GM18868 (cell line): ENCODE results near the gene TRAPPC11.
"Not testable (repeated sequence)": the region's sequence is repeated elsewhere in the genome, so short reads cannot be mapped to it uniquely, and the experiment has no call there.

Source experiments
- ATAC-seq: cut with Tn5 transposase; IDR thresholded peaks from one replicate; pipeline ENCODE4 v1.9.1; 2021; ENCODE audit warnings: mild to moderate bottlenecking, moderate library complexity; ENCODE audit not compliant: unreplicated experiment

The TRAPPC11 gene

GRCh38 chr4:183718876-183719275 lies 59.8 kb downstream of the TRAPPC11 start:
- ATAC-seq, result no peak

GRCh38 chr4:183721207-183722081 lies 62.4 kb downstream of the TRAPPC11 start:
- ATAC-seq, result peak; percentile 47

- ATAC-seq, result peak; percentile 72
These were observed 63.9 kb downstream of the TRAPPC11 start for GRCh38 chr4:183722731-183723560.

- no peak for ATAC-seq
These were observed 64.6 kb downstream of the TRAPPC11 start for GRCh38 chr4:183723561-183724228.

GRCh38 chr4:183725585-183725984 lies 66.5 kb downstream of the TRAPPC11 start:
- not testable (repeated sequence) for ATAC-seq

- ATAC-seq, result no peak
These were observed 68.4 kb downstream of the TRAPPC11 start for GRCh38 chr4:183727482-183727881.

GRCh38 chr4:183728223-183729068 lies 69.4 kb downstream of the TRAPPC11 start:
- no peak for ATAC-seq

GRCh38 chr4:183729069-183729406 lies 69.9 kb downstream of the TRAPPC11 start:
- ATAC-seq, result no peak

GRCh38 chr4:183729430-183730328 lies 70.6 kb downstream of the TRAPPC11 start:
- ATAC-seq, result peak; percentile 61

GRCh38 chr4:183732296-183732695 lies 73.2 kb downstream of the TRAPPC11 start:
- no peak for ATAC-seq

GRCh38 chr4:183733181-183733580 lies 74.1 kb downstream of the TRAPPC11 start:
- no peak for ATAC-seq

GRCh38 chr4:183738081-183738673 lies 79.1 kb downstream of the TRAPPC11 start:
- peak; percentile 95 for ATAC-seq

GRCh38 chr4:183738961-183739360 lies 79.9 kb downstream of the TRAPPC11 start:
- no peak for ATAC-seq

GRCh38 chr4:183746305-183747229 lies 87.5 kb downstream of the TRAPPC11 start:
- peak; percentile 79 for ATAC-seq

- no peak for ATAC-seq
These were observed 88.3 kb downstream of the TRAPPC11 start for GRCh38 chr4:183747380-183747779.

- no peak for ATAC-seq
These were observed 89.0 kb downstream of the TRAPPC11 start for GRCh38 chr4:183747931-183748670.

GRCh38 chr4:183751106-183751505 lies 92.0 kb downstream of the TRAPPC11 start:
- ATAC-seq, result no peak
